Measurements from ENCODE around the gene TTC34.

Gene TTC34

DNA sequence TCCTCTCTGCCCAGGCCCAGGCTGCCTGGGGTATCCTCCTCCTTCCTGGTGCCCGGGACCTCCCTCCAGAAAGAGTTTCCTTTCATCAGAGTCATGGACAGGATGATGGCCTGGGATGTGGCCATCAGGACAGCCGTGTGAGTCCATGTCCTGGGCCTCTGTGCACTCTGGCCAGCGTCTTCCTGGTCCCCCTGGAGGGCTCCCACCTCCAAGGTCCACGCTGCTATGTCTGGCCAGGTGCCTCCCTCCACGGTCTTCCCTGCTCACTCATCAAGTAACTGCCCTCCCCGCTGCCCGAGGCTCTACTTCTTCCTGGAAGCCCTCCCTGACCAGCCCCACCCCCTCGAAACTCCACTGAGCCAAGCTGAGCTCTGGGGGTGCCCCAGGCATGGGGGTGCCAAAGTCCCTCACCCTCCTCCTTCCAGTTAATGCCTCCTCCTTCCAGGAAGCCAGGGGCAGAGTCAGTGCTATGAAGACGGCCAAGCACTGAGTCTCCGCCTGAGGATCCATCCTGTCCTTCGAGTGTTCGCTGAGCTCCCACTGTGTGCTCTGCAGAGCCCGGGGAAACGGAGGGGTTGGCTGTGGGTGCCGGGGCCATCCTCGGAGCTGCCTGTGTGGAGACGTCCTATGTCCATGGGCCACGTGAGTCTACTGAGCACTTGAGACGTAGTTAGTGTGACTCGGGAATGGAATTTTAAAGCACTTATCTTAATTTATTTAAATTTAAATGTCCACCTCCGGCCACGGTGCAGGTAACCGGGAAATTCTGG is 28.5 kb upstream of the TTC34 start:
- no peak for DNase-seq (ENCODE audit: low read depth, low spot score)

DNA sequence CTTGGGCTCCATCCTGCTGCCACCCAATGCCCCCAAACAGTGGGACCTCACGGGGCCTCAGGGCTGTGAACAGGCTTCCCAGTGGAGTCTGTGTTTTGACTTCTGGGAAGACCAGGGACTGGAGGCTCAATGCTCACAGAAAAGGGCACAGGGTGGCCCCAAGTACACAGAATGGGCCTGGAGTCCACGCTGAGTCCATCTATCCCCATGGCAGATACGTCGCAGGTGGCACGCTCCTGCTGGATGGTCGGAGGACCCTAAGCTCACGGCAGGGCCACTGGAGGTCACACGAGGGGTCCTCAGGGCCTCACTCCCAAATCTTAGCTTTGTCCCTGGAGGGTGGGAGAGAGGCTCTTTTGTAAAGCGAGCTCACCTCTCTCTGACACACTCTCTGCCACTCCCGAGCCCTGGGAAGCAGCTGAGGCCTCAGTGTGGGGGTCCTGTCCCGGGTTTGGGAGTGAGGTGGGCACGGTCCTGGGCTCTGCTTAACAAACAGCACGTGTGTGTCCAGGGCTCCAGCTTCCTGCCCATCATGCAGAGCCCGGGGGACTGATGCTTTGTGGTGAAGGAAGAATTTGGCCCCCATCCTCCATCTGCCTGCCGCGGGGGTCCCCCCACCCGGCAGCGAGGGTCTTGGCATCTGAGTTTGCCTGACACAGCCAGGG is 27.2 kb upstream of the TTC34 start:
- DNase-seq (ENCODE audit: low read depth, low spot score), result no peak

DNA sequence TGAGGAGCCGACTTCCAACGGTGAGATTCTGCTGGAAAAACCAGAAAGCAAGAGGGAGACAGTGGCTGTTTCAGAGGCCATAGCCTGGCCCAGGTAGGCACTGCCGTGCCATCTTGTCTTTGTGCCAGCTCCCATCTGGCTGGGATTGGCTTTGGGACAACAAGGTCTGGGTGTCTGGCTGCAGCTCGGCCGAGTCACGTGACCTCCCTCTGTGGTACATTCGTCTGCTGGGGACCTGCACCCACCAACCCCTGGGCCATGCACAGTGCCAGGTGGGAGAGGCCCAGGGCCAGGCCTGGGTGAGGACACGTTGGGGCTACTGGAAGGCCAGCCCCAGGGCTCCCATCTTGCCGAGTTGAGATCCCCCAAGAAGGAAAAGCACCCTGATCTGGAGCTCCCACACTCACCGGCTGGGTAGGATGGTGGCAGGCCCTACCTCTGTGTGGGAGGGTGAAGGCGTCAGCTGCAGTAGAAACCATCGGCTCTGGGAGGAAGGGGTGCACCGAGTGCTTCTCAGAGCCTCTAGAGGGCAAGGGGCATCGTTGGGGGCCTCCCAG is 25.3 kb upstream of the TTC34 start:
- no peak for DNase-seq (ENCODE audit: low read depth, low spot score)

DNA sequence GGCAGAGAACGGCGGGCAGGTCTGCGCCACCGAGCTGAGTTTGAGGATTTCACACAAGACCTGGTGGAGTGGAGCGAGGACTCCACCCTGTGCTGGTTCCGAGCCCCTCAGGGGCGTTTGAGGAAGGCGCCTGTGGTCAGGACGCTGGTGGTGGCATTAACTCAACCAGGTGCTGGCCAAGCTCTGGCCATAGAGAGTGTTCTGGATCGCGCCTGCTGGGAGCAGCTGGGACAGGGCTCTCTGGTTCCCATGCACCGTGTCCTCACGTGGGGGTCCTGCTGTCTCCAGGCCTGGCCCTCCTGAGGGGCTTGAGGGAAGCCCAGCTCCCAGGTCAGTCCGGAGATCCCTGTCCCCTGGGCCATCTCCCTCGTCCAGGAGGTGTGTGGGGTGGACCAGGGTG is 24.8 kb upstream of the TTC34 start:
- DNase-seq (ENCODE audit: low read depth, low spot score), result no peak

DNA sequence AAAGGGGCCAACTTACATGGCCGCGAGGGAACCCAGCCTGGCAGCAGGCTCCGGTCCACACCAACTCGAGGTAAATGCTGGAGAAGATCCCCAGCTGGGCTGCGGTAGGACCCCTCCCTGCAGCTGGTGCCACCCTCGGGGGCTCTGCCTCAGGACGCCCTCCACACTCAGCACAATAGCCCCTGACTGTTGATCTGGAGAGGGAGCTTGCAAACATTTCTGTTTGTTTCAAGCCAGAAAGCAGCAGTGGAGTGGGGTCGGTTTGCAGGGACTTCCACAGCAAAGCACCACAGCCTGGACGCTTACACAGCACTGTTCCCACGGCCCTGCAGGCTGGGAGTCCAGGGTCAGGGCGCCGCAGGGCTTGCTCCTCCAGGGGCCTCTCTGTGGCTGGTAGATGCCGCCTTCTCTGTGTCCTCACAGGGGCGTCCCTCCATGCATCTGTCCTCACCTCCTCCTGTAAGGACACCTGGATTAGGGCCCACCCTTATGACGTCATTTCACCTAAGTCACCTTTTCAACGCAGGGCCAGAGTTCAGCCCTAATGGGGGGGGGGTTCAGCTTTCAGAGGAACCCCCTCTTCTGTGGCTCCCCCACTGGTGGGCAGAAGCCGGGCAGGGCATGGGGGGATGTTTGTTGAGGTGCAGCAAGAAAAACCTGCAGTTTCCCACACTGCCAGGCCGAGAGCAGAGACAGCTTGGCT is 24.1 kb upstream of the TTC34 start:
- DNase-seq (ENCODE audit: low read depth, low spot score), result no peak

DNA sequence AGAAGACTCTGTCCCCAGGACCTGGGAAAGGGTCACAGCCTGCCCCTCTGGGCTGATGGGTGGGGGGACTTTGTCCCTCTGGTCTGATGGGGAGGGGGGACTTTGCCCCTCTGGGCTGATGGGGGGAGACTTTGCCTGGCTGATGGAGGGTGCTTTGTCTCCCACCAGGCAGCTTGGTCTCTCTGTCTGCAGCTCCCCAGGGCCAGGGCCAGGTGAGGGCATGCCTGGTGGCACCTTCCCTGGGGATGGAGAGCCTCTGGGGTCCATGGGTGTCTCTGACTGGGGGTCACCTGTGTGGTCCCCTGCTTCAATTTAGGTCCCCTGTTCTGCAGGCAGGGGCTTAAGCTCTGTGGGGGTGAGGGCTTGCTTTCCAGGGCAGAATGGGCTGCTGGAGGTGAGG is 23.5 kb upstream of the TTC34 start:
- DNase-seq (ENCODE audit: low read depth, low spot score), result no peak

DNA sequence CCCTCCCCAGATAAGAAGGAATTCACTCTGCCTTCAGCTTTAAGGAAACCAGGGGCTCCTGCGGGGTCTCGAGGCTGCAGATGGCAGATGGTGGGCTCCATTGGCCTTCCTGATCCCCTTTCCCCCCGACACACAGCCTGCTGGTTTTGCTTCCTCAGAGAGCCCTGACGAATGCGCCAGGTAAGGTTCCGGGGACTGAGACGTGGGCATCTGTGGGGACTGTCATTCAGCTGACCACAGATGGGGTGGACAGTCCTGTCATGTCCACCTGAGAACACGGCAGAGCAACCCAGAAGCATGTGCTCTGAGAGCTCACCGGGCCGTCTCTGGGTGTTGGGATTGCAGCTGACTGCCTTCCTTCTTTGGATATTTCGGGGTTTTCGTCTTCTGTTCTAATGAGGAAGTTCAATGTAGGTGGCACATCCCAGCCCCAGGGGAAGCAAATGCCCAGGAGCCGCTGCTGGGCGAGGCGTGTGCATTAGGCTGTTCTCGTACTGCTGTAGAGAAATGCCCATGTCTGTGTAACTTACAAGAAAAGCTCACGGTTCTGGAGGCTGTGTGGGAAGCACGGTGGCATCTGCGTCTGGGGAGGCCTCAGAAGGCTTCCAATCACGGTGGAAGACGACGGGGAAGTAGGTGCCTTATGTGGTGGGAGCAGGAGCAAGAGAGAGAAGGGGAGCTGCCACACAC is 22.6 kb upstream of the TTC34 start:
- no peak for DNase-seq (ENCODE audit: low read depth, low spot score)

DNA sequence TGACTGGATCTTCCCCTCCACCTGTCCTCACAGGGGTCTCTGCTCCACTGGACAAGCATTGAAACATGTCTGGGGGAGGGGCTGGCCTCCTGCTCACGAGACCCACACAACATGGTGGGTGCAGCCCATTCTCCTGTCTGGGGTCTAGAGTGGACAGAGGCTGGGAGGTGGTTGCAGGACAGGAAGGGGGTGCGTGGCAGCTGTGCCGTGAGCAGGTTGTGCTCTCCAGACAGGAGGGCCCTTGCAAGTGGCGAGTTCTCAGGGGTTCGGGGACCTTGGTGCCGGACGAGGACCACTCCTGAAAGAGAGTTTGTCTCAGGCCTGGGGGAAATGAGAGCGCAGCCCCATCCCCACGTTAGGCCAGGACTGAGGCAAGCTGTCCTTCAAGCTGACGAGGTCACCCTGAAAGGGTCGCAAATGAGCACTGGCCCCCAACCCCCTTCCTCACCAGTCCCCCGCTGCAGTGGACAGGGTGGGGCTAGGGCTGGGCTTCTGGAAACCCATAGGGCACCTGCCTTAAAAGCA is 21.2 kb upstream of the TTC34 start:
- DNase-seq (ENCODE audit: low read depth, low spot score), result no peak

DNA sequence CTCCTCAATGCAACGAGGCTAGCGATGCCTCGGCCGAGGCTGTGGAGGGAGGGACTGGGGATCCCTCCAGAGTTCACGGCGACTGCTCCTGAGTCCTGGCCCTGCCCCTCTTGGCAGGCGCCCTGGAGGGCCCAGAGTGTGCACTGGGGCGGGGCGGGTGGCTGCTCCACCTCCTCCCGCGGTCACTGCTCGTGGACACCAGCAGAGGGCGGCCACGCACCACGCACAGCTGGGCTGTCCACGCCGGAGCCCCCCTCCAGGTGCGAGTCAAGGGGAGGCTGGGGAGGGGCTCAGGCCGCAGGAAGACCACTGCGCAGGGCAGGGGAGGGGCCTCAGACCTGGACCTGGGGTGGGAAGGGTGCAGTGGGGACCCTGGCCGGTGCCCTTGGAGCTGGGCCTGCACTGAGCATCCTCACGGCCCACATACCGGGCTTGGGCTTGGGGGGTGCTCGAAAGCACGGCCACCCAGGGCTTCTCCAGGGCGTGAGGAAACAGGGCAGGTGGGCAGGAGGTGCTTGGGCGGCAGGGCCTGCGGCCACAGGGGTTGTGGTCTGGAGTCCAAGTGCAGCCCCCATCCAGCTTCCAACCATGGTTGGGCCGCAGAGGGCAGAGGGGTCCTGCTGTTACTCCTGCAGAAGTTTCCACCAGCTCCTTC is 20.6 kb upstream of the TTC34 start:
- no peak for DNase-seq (ENCODE audit: low read depth, low spot score)

DNA sequence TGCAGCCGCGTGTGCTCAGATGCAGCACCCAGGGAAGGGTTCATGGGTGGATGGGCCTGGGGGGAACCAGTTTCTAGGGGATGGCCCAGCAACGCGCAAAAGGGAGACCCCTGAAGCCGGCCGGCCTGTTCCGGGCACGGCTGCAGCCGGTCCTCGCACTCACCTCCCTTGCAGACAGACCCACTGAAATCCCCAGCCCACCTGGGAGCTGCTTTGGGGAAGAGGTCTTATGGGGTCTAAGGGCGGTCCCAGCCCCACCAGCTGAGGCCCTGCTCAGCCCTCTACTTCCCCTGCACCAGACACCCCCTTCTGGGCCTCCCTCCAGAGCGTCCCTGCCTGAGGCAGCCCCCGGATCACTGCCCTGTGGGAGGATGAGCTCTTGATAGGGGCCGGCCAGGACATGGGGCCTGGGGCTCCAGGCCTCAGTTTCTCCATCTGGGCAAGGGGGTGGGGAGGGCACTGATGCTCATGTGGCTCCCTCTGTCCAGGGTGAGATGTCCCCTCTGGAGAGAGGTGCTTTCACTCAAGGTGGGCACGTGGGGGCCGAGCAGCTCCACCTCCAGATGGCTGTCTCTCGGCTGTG is 20.0 kb upstream of the TTC34 start:
- no peak for DNase-seq (ENCODE audit: low read depth, low spot score)

DNA sequence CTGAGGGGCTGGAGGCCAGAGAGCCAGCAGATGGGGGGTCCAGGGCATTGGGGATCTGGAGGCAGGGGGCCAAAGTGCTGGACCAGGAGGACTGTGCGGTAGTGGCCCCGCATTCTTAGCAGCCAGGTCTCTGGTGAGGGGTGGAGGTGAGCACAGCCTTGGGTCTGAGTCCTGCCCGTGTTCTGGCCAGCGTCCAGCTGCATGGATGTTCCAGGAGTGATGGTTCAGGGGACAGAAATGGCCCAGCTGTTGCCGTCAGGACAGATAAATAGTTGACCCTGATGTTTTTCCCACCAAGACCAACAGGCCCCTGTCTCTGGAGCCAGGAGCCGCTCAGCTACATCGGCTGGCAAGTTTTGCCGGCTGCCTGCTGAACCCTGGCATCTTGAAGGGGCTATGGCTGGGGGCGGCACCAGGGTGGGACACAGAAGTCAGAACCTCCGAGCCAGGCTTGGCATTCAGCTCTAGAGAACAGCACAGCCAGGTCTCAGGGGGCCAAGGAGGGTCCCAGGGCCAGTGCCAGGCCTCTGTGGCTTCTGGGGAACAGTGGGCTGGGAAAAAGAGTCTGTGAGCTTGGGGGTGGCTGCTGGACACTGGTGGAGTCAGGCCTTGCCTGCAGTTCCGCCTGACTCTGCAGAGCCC is 19.4 kb upstream of the TTC34 start:
- DNase-seq (ENCODE audit: low read depth, low spot score), result no peak

DNA sequence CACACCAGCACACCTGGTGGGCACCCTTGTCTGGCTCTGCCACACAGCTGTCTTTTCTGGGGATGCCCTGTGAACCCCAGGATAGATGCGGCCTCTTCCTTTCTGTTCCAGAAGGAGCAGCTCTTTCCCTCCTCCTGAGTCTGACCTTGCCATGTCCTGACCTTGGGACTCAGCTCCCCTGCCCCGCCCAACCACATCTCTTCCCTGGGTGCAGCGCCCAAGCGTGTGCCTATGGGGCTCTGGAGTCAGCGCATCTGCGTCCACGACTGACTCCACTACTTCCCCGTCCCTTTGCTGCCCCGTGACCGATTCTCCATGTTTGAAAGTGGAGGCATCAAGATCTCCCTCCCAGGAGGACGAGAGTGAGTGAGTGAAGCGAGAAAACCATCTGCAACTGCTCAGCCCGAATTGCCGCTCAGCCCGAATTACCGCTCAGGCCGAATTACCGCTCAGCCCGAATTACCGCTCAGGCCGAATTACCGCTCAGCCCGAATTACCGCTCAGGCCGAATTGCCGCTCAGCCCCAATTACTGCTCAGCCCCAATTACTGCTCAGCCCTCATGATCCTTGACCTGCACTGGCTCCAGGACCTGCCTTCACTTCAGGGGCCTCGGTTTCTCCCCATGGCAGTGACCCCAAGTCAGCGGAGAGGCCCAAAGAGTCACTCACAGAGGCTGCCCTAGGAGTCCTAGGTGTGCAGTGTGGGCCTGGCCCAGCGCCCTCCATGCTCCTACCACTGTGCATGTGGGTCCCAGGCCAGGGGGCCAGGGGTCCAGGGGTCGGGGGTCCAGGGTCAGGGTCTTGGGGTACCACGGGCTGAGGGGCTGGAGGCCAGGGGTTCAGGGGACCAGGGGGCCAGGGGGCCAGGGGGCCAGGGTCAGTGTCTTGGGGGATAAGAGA is 18.6 kb upstream of the TTC34 start:
- no peak for DNase-seq (ENCODE audit: low read depth, low spot score)

DNA sequence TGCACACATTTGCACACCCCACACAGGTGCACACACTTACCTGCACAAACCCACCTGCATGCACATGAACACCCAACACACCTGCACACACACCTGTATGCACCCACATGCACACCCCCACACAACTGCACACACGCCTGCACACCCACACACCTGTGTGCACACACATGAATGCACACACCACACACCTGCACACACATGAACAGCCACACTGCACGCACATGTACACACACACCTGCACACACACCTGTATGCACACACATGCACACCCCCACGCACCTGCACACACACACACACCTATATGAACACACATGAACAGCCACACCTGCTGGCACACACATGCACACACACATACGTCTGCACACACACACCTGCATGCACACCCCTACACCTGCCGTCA is 17.9 kb upstream of the TTC34 start:
- DNase-seq (ENCODE audit: low read depth, low spot score), result no peak

DNA sequence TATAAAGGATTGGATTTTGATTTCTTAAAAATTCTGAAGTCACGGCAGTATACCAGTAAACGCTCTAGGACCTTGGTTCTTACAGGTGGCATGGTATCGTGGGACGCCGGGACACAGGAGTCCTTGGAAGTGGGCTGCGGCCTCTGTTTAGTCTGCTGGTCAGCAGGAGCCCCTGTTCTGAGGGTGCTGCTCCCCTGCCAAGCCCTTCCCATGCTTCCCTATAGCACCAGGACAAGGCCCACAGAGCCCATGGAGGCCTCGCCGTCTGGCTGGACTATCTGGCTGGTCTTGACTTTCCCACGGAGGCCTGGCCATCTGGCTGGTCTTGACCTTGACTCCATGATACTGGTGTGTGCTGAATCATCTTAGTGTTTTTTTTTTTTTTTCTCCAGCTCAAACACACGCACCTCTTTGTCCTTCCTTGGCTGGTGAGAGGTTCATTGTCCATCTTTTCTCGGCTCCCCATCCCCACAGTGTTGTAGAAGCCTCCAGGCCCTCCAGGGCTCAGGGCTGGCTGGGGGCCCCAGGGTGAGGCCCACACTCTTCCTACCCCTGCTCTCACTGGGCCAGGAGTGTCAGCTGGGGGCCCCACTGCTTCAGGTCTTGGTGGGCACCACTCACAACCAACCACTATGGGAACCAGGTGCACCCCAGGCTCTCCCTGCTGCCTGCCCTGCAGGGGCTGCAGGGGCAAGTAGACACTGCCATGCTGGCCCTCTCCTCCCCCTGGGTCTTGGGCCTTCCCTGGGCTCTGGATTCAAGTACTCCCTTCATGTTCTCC is 16.5 kb upstream of the TTC34 start:
- no peak for DNase-seq (ENCODE audit: low read depth, low spot score)

DNA sequence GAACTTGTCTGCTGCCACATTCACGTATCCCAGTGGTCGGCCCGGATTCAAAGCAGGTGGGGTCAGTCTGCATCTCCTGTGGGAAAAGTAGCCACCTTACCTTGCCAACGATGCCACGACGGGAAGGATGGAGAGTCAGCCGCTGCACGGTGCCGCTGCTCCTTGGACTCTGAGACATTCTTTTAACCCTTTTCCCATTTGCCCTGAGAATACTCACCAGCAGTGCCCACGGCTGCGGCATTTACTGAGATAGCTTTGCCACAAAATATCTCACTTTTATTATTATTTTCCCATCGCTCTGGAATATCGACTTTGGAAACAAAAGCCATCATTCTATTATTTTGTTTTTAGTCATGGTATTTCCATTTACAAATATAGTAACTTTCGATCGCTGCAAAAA is 15.3 kb upstream of the TTC34 start:
- no peak for DNase-seq (ENCODE audit: low read depth, low spot score)

DNA sequence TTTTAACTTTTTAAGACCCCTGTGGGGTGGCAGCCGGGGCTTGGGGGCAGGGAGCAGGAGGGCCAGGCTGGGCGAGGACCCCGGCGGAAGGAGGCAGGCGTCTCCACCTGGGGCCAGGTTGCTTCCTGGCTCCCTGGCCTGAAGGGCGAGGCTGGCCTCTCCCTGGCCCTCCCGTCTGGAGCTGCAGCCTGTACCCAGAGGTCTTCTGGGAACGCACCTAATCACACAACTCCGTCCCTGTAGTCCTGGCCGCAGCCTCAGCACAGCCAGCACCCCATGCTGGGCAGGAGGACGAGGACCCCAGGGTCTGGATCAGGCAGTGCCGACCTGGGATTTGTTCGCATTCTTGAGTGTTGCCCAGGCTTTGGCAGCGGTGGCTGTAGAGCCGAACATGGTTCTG is 14.1 kb upstream of the TTC34 start:
- DNase-seq (ENCODE audit: low read depth, low spot score), result no peak

DNA sequence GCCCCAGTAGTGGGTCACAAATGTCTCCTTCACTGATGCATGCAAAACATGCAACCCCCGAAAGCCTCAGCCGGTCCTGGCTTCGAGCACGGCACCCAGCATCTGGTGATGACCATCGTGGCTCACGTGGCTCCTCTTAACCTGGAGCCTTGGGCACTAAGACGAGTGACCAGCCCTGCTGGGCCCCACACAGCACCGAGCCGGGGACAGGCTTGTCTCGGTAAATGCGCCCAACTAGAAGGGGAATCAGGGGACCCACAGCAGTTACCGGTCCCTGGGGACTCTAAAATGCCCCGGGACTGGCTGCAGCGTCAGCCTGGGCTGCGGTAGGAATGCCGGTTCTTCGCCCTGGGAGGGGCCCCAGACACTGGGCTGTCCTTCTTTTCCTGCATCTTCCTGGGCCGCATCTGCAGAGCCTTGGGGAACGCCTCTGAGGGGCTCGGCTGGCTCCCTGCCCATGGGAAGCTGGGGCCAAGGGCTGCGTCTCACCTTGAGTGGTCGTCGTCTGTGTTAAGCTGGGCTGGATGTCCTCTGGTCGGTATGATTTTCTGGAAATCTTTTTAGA is 13.1 kb upstream of the TTC34 start:
- DNase-seq (ENCODE audit: low read depth, low spot score), result no peak

Data from activated CD4-positive, CD25-positive, alpha-beta regulatory T cell treated with anti-CD3 and anti-CD28 coated beads, Interleukin-2, amount 50 U/mL, for 16 hours (primary cell).